ENCODE data around the gene MAP3K4. TPM values are rescaled to one million over a fixed set of nuclear protein-coding genes. Genes with fewer than 3 reads are reported as not detected.

The MAP3K4 gene
- polyA plus RNA-seq, 12 donors, result 16.3 to 38.2 (median 23.1) TPM; not detected in 1

DNA sequence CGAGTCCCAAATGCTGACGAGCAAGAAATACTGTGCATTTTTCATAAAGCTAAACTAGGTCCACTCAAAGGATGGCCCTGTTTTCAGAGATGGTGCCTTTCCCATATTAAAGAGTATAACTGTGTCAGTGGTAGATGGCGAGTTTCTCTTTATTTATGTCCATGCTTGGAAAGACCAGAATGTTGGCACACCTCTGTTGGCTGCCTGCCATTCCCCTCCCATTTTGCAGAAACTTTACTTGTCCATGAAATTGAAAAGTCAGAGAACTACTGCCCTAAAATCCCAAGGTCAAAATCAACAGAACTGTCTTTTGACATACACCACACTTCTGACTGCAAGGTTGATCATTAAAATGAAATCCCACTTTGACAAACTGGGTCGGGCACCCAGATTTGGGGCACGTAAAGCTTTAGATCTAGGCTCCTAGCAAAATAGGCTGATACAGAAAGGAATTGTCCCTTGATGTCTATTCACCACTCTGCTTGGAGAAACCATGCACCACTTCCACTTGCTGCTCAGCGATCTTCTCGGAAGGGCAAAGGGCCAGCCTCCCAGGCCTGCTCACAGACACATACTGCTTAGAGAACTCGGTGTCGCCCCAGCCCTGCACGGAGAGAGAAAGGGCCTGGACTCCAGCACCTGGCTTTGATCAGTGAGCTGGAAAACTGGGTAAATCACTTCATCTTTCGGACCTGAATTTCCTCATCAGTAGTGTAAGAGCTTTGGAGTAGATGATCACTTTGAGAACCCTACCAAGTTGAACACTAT, 152.3 kb downstream of the MAP3K4 start:
- DNase-seq, result no peak

- DNase-seq, result no peak
Measured at GRCh38 chr6:161150136-161150535, 158.6 kb downstream of the MAP3K4 start.

GRCh38 chr6:161150566-161150965, 159.0 kb downstream of the MAP3K4 start:
- no peak for DNase-seq

DNA sequence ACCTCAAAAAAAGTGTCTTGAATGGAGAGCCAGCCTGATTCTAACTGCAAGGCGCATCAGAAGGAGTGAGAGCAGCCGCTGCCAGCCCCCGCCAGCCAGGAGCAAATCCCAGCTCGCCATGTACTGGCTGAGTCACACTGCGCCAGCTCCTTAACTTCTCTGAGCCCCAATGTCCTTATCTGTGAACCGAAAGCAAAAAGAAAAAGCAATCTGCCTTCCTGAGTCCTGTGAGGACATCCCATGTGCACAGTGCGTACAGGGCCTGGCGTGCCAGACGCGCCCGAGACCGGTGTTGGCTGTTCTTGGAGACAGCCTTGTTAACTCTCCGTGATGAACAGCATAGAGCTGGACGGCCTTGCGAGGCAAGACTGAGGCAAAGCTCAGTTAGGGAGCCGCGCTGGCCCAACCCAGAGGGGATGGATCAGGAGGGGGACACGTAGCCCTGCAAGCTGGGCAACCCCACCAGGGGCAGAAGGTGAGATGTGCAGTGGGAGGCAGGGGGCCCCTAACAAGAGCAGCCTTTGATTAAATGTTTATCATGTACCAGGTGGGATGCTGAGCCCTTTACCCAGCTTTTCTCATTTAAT, 159.6 kb downstream of the MAP3K4 start:
- DNase-seq, result no peak

GRCh38 chr6:161151660-161152526, 160.3 kb downstream of the MAP3K4 start:
- no peak for DNase-seq

DNA sequence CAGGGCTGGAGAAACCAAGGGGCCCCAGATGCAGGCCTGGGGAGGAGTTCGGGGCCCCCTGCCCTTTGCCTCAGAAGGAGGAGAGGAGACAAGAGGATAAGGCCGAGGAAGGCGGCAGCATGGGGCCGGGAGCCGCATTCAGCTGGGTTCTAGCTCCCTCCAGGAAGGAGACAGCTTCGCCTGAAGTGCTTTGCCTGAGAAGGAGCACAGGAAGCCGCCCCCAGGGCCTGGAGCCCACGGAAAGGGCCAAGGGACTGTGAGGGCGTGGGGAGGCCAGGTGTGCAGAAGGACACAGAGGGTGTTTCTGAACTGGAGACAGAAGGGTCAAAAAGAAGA, 160.9 kb downstream of the MAP3K4 start:
- no peak for DNase-seq

GRCh38 chr6:161152907-161153662, 161.5 kb downstream of the MAP3K4 start:
- no peak for DNase-seq

GRCh38 chr6:161153725-161154124, 162.2 kb downstream of the MAP3K4 start:
- no peak for DNase-seq

DNA sequence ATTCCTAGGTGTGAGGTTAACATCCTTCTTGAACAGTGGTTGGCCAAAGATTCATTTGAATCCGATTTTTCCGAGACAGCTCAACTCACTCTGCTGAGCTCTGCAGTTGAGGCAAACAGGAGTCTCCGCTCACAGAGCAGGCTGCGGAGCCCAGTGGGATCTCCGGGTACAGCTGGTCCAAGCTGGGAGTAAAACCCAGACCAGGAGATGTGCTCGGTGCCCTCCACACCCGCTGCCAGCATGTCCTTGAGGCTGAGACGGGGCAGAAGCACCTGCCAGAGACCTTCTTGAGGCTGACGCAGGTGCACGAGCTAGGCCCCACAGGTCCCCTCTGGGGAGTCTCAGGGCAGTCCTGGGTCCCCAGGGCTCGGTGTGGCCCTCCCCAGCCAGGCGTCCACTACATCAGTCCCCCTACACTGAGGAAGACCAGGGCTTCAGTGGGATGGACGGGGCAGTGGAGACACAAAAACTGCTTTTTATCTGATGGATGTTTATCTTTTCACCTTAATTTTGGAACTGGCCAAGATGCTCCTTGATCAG, 163.3 kb downstream of the MAP3K4 start:
- DNase-seq, result no peak

GRCh38 chr6:161161121-161161520, 169.6 kb downstream of the MAP3K4 start:
- no peak for DNase-seq

- DNase-seq, result no peak
Measured at GRCh38 chr6:161161889-161162624, 170.5 kb downstream of the MAP3K4 start.

GRCh38 chr6:161162722-161163121, 171.2 kb downstream of the MAP3K4 start:
- no peak for DNase-seq

- no peak for DNase-seq
Measured at GRCh38 chr6:161163466-161164181, 172.1 kb downstream of the MAP3K4 start.

- DNase-seq, result no peak
Measured at GRCh38 chr6:161164182-161164625, 172.6 kb downstream of the MAP3K4 start.

DNA sequence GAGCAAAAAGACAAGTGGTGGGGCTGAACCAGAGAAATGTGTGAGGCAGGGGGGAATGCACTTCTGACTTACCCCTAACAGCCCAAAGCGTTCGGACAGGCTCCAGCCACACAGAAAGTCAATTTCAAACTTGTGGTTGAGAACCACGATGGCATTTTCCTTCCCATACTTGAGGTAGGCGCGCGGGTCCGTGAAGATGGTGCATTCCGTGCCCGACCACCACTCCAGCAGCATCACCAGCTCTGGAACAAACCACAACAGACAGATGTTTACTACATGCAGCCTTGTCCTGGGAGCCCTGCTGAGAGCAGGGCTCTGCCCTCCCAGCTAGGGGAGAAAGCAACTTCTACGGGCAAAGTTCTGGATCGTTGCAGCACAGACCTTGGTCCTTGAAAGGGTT, 174.6 kb downstream of the MAP3K4 start:
- DNase-seq, result no peak

DNA sequence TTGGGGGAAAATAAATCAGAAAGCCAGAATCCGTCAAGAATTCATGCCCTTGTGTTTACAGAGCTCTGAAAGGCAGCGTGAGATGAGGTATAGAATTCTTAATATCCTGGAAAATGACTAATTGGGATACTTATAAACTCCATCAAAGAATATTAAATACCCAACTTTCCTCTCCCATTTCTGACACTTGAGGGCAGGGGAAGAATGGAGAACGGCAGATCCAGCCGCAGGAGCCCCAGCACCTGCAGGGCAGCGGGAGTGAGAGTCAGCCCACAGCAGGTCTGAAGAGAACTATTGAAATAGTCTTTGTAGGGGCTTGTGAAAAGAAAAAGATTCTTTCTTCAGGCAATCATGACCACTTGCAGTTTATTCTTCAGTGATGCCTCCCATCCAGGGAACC, 175.1 kb downstream of the MAP3K4 start:
- DNase-seq, result no peak
